Kidney epithelial cell (primary cell): ENCODE measurements around the gene RAPGEF1. TPM values are rescaled to one million over a fixed set of nuclear protein-coding genes. Genes with fewer than 3 reads are reported as not detected.

Source experiments
- DNase-seq: peaks from one replicate; pipeline ENCODE4 v3.0.0-alpha.2; 2010; ENCODE audit warnings: low read depth
- H3K27me3 ChIP-seq: 2 replicates; pipeline ENCODE4 v1.6.0; 2011; ENCODE audit warnings: low read length; ENCODE audit not compliant: control insufficient read depth, insufficient read depth
- H3K36me3 ChIP-seq: 2 replicates; pipeline ENCODE4 v1.5.1; 2011; ENCODE audit warnings: low read length; ENCODE audit not compliant: control insufficient read depth, insufficient read depth
- H3K4me3 ChIP-seq: 2 replicates; pipeline ENCODE4 v1.5.1; 2011; ENCODE audit warnings: low read depth, mild to moderate bottlenecking, control low read depth, low read length
- total RNA-seq: library from RNA; depleted of rRNA; stranded (reverse); fragments of >200 nt; gene quantifications from 2 replicates; pipeline ENCODE4 v1.2.3, GENCODE V29; 2015
- TF ChIP-seq, protein P1 (sequence below): IDR thresholded peaks from 2 replicates; pipeline ENCODE4 v1.5.1; 2011; ENCODE audit warnings: mild to moderate bottlenecking, moderate library complexity, low read length, control low read depth, inconsistent platforms; ENCODE audit not compliant: insufficient read depth, poor library complexity, severe bottlenecking

RAPGEF1 gene
- total RNA-seq, 1 donor from 2014 or later: 43.5 TPM

DNA sequence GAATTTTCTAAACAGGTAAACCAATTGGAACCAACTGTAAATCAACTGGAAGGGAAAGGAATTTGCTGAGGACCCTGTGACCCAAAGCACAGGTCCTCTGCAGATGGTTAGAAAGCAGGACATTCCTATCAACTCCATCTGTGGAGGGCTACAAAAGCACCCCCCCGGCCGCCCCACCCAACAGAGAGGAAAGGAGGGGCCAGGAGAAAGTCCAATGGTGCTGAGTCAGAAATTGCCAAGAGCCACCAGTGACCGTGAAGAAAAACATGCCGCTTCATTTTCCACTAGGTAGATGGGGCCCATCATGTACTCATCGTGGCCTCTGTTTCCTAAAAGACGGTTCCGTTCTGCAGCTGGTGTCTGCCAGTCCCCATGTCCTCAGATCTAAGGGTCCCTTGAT, 66.3 kb downstream of the RAPGEF1 start:
- TF ChIP-seq, protein P1, sequence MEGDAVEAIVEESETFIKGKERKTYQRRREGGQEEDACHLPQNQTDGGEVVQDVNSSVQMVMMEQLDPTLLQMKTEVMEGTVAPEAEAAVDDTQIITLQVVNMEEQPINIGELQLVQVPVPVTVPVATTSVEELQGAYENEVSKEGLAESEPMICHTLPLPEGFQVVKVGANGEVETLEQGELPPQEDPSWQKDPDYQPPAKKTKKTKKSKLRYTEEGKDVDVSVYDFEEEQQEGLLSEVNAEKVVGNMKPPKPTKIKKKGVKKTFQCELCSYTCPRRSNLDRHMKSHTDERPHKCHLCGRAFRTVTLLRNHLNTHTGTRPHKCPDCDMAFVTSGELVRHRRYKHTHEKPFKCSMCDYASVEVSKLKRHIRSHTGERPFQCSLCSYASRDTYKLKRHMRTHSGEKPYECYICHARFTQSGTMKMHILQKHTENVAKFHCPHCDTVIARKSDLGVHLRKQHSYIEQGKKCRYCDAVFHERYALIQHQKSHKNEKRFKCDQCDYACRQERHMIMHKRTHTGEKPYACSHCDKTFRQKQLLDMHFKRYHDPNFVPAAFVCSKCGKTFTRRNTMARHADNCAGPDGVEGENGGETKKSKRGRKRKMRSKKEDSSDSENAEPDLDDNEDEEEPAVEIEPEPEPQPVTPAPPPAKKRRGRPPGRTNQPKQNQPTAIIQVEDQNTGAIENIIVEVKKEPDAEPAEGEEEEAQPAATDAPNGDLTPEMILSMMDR: no peak
- Histone ChIP-seq H3K36me3 (no peaks in the 10 kb centered on the region), H3K27me3 (no peaks in the 10 kb centered on the region), H3K4me3 (no peak overlapping the region)
- no peak for DNase-seq

DNA sequence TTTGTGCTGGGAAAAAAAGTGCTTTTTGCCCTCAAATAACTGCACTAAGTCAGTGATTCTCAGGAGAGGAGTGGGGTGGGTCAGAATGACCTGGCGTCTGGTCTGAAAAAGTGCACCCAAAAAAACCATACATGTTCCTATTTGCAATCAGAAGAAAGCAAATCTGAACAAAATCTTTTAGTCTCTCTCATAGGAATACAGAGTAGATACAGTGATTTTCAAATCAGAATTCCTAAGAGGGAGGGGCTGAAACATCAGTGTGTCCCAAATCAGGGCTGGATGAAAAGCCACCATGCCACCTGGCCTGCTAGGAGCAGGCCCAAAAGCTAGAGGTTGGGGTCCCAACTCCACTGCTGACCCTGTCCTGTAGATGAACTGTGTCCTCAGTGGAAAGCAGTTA, 66.8 kb downstream of the RAPGEF1 start:
- H3K36me3 ChIP-seq: no peaks in the 10 kb centered on the region
- no peak for DNase-seq
- no peak overlapping the region for H3K4me3 ChIP-seq
- H3K27me3 ChIP-seq: no peaks in the 10 kb centered on the region
- TF ChIP-seq, protein P1: no peak

DNA sequence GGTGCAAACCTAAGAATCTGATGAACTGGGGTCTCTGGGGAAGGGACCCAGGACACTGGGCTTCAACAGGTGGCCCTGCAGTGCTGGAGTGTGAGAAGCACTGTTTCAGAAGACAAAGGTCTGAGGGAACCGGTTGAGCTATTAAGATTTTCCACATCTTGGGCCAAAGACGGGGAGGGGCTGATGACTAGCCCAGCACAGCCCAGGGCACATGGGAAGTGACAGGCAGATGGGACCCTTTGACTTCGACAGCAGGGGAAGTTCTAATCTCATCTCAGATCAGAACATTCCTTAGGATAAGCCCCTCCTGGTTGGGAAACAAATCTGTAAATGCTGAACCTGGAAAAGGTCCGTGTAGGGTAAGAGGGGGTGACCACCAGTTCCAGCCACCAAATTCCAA, 67.4 kb downstream of the RAPGEF1 start:
- TF ChIP-seq, protein P1: no peak
- DNase-seq: no peak
- H3K4me3 ChIP-seq: no peak overlapping the region
- no peaks in the 10 kb centered on the region for H3K27me3 ChIP-seq
- no peaks in the 10 kb centered on the region for H3K36me3 ChIP-seq

DNA sequence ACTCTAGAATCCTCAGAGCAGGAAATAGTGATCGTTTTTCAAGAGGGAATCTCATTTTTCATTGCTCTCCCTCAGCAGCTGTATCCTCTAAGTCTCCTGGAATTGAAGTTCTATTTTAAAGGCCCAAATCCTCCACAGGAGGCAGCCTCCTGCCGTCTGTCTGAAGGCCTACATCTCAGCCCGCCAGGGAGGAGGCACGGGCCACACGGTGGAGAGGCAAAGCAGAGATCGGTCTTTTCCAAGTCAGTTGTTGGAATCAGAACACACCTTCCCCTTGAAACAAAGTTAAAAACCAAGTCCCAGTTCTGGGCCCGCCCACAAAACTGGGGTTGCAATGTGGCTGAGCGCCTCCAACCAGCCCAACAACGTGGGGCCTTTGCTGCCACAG, 68.7 kb downstream of the RAPGEF1 start:
- TF ChIP-seq, protein P1: no peak
- Histone ChIP-seq H3K27me3 (no peaks in the 10 kb centered on the region), H3K36me3 (no peaks in the 10 kb centered on the region), H3K4me3 (no peak overlapping the region)
- no peak for DNase-seq

DNA sequence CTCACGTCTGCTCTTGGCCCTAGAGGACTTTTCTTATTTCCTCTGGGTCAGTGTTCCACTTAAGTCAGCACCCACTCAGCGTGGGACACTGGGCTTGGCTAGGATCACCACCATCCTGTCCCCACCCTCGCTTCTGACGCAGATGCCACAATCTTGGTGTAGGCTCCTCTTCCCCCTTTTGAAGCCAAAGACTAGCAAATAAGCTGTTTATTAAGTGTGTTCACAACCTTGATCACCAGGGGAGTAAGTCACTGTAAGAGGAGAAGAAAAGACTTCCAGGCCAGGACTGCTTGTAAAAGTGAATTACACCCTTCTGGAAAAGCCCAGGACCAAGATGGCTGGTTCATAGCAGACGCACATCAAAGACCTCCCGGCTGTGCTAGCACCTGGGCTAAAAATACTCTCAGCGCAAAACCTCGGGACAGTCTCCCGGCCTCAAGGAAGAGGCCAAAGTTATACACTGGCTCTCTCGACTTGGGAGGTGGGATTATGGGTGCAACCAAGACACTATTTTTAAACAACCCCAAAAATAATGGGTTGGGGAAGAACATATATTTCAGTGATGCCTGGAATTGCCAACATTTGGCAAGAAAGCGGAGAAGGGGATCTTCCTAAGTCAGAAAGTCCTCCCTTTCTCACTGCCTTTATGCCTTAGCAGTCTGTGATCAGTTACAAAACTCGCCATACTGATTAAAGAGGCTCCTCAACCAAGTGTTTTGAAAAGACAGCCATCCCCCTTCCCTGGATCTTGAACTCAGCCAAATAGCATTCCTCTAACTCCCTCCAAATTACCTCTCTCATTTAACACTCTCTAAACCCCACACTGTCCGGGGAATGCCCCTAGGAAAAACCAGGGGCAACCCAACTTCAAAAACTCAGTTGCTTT, 69.4 kb downstream of the RAPGEF1 start:
- no peak for DNase-seq
- Histone ChIP-seq H3K4me3 (no peak overlapping the region), H3K36me3 (no peaks in the 10 kb centered on the region), H3K27me3 (no peaks in the 10 kb centered on the region)
- TF ChIP-seq, protein P1: no peak
